Measurements from ENCODE around the gene CLPSL2.
"Not testable (repeated sequence)": the region's sequence is repeated elsewhere in the genome, so short reads cannot be mapped to it uniquely, and the experiment has no call there.

The CLPSL2 gene

DNA sequence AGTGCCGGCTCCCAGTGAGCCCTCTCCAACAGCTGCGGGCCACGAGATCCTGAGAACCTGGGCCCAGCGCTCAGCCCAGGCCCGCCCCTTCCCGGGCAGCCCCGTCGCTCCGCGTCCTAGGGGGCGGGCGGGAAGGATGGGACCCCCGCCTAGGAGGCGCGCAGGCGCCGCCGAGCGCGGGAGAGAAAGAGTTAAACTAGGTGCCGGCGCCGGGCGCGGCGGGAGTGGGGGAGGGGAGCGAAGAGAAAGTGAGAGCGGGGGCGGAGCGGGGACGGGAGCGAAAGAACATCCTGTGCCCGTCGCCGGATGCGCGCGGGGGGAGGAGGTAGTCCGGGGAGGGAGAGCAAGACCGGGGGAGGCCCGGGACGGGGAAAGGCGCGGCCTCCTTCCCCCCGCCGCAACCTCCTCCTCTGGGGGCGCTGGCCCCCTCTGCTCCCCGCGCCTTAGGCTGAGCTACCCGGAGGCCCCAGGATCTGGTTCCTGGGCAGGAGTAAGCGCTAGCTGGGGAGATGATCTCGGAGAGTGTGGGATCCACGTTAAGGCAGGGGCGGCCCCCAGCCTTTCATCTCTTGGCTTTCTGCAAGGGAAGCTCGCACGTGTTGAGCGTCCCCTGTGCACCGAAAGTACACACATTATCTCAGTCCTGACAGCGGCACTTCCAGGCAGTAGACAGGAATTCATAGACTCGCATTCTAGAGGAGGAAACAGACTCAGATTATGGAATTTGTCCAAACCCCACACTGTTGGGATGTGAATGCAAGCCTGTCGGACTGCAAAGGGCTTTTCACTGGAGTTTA, 44.5 kb upstream of the CLPSL2 start:
- Histone ChIP-seq H3K4ac (ENCODE audit: low read depth in 1 of 2, low read length in 2 of 2) (peak overlapping the region; percentile 99 to 100), H3K9ac (ENCODE audit: low read length) (peak overlapping the region; percentile 88), H2BK15ac (ENCODE audit: low read depth, poor library complexity, severe bottlenecking) (peak overlapping the region; percentile 98), H2BK120ac (ENCODE audit: low read depth, low read length) (peak overlapping the region; percentile 100), H3K4me1 (ENCODE audit: control insufficient read depth, insufficient read depth, low read depth, low read length) (peaks cover 31% of the 10 kb centered on the region), H3K23ac (ENCODE audit: low read length in 2 of 2) (peak overlapping the region in 1 of 2 experiments; percentile 70), H2AK5ac (ENCODE audit: low read length, severe bottlenecking) (no peak overlapping the region), H3K79me1 (replicated peaks; ENCODE audit: low read length, poor library complexity, severe bottlenecking) (no peaks in the 10 kb centered on the region), H2AFZ (ENCODE audit: low read depth, low read length) (peak overlapping the region; percentile 56), H4K91ac (ENCODE audit: low read length) (peak overlapping the region; percentile 99), H3K9me3 (ENCODE audit: control insufficient read depth, low read length) (no peaks in the 10 kb centered on the region), H3K27me3 (ENCODE audit: control insufficient read depth in 1 of 2, insufficient read depth in 1 of 2, low read length in 2 of 2) (no peaks in the 10 kb centered on the region), H2BK5ac (ENCODE audit: low read depth, low read length, poor library complexity, severe bottlenecking) (peak overlapping the region; percentile 81), H3K18ac (ENCODE audit: low read depth in 1 of 2, low read length in 2 of 2) (peak overlapping the region; percentile 92 to 99), H3K14ac (ENCODE audit: low read length in 2 of 2) (peak overlapping the region in 1 of 2 experiments; percentile 56), H3K4me2 (ENCODE audit: low read length, poor library complexity, severe bottlenecking) (peak overlapping the region; percentile 95), H3K4me3 (ENCODE audit: insufficient read depth in 1 of 2, low read depth in 1 of 2, low read length in 2 of 2) (peak overlapping the region; percentile 72 to 86), H4K8ac (ENCODE audit: low read length) (peak overlapping the region; percentile 97), H2BK12ac (ENCODE audit: low read length in 2 of 2) (peak overlapping the region; percentile 98 to 99), H3K36me3 (ENCODE audit: control insufficient read depth in 1 of 2, insufficient read depth in 2 of 2, low read depth in 1 of 2, low read length in 2 of 2) (no peaks in the 10 kb centered on the region), H3K27ac (ENCODE audit: low read length, poor library complexity, severe bottlenecking) (peak overlapping the region; percentile 96)
- peak; percentile 96 for DNase-seq
- under 1% methylated on average over 43 of the region's 61 CpGs for WGBS

DNA sequence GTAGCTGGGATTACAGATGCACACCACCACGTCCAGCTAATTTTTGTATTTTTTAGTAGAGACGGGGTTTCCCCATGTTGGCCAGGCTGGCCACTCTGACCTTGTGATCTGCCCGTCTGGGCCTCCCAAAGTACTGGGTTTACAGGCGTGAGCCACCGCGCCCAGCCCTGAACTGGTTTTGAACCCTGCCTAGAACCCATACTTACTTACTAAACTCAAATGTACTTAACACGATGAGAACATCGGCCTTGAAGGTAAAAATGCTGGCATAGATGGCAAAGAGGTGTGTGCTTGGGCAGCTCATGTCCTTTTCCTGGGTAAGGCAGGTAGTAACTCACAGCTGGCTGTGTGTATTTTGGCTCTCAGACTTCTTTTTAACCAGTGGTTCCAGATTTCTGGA, 42.8 kb upstream of the CLPSL2 start:
- WGBS: 96% methylated on average over 5 of the region's 8 CpGs
- Histone ChIP-seq H2BK120ac (ENCODE audit: low read depth, low read length) (peak overlapping the region; percentile 43), H3K14ac (ENCODE audit: low read length in 2 of 2) (peak overlapping the region in 1 of 2 experiments; percentile 79), H3K4ac (ENCODE audit: low read depth in 1 of 2, low read length in 2 of 2) (peak overlapping the region; percentile 68 to 88), H3K9me3 (ENCODE audit: control insufficient read depth, low read length) (no peaks in the 10 kb centered on the region), H2AFZ (ENCODE audit: low read depth, low read length) (no peak overlapping the region), H2BK5ac (ENCODE audit: low read depth, low read length, poor library complexity, severe bottlenecking) (no peak overlapping the region), H3K4me3 (ENCODE audit: insufficient read depth in 1 of 2, low read depth in 1 of 2, low read length in 2 of 2) (no peak overlapping the region), H4K91ac (ENCODE audit: low read length) (peak overlapping the region; percentile 40), H3K4me2 (ENCODE audit: low read length, poor library complexity, severe bottlenecking) (no peak overlapping the region), H2AK5ac (ENCODE audit: low read length, severe bottlenecking) (no peak overlapping the region), H3K79me1 (replicated peaks; ENCODE audit: low read length, poor library complexity, severe bottlenecking) (no peaks in the 10 kb centered on the region), H3K18ac (ENCODE audit: low read depth in 1 of 2, low read length in 2 of 2) (peak overlapping the region; percentile 14 to 88), H3K9ac (ENCODE audit: low read length) (no peak overlapping the region), H4K8ac (ENCODE audit: low read length) (peak overlapping the region; percentile 12), H2BK12ac (ENCODE audit: low read length in 2 of 2) (peak overlapping the region; percentile 88 to 91), H3K27me3 (ENCODE audit: control insufficient read depth in 1 of 2, insufficient read depth in 1 of 2, low read length in 2 of 2) (no peaks in the 10 kb centered on the region), H2BK15ac (ENCODE audit: low read depth, poor library complexity, severe bottlenecking) (no peak overlapping the region), H3K4me1 (ENCODE audit: control insufficient read depth, insufficient read depth, low read depth, low read length) (peaks cover 16% of the 10 kb centered on the region), H3K23ac (ENCODE audit: low read length in 2 of 2) (peak overlapping the region in 1 of 2 experiments; percentile 11), H3K27ac (ENCODE audit: low read length, poor library complexity, severe bottlenecking) (no peak overlapping the region), H3K36me3 (ENCODE audit: control insufficient read depth in 1 of 2, insufficient read depth in 2 of 2, low read depth in 1 of 2, low read length in 2 of 2) (no peaks in the 10 kb centered on the region)
- no peak for DNase-seq

DNA sequence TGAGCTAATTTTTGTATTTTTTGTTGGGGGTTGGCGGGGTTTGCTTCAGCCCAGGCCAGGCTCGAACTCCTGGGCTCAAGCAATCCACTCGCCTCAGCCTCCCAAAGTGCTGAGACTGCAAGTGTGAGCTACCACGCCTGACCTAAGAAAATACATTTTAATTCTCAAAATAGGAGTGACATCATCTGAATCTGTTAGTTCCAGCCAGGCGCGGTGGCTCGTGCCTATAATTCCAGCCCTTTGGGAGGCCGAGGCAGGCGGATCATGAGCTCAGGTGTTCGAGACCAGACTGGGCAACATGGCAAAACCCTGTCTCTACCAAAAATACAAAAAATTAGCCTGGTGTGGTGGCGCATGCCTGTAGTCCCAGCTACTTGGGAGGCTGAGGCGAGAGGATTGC, 42.1 kb upstream of the CLPSL2 start:
- H3K9ac ChIP-seq (ENCODE audit: low read length); H3K14ac ChIP-seq (ENCODE audit: low read length in 2 of 2); H3K4me2 ChIP-seq (ENCODE audit: low read length, poor library complexity, severe bottlenecking); H3K9me3 ChIP-seq (ENCODE audit: control insufficient read depth, low read length); H3K18ac ChIP-seq (ENCODE audit: low read depth in 1 of 2, low read length in 2 of 2); H3K4me3 ChIP-seq (ENCODE audit: insufficient read depth in 1 of 2, low read depth in 1 of 2, low read length in 2 of 2); H2BK5ac ChIP-seq (ENCODE audit: low read depth, low read length, poor library complexity, severe bottlenecking); H3K4me1 ChIP-seq (ENCODE audit: control insufficient read depth, insufficient read depth, low read depth, low read length); H2BK15ac ChIP-seq (ENCODE audit: low read depth, poor library complexity, severe bottlenecking); H3K27me3 ChIP-seq (ENCODE audit: control insufficient read depth in 1 of 2, insufficient read depth in 1 of 2, low read length in 2 of 2); H4K91ac ChIP-seq (ENCODE audit: low read length); H3K4ac ChIP-seq (ENCODE audit: low read depth in 1 of 2, low read length in 2 of 2); H3K36me3 ChIP-seq (ENCODE audit: control insufficient read depth in 1 of 2, insufficient read depth in 2 of 2, low read depth in 1 of 2, low read length in 2 of 2); DNase-seq; H3K27ac ChIP-seq (ENCODE audit: low read length, poor library complexity, severe bottlenecking); H2AK5ac ChIP-seq (ENCODE audit: low read length, severe bottlenecking); H4K8ac ChIP-seq (ENCODE audit: low read length); H2AFZ ChIP-seq (ENCODE audit: low read depth, low read length); H3K79me1 ChIP-seq (replicated peaks; ENCODE audit: low read length, poor library complexity, severe bottlenecking); H3K23ac ChIP-seq (ENCODE audit: low read length in 2 of 2): not testable (repeated sequence)
- Histone ChIP-seq H2BK120ac (ENCODE audit: low read depth, low read length) (peak overlapping the region; percentile 43), H2BK12ac (ENCODE audit: low read length in 2 of 2) (peak overlapping the region; percentile 66 to 91)
- WGBS: 96% methylated on average over 11 of the region's 12 CpGs

DNA sequence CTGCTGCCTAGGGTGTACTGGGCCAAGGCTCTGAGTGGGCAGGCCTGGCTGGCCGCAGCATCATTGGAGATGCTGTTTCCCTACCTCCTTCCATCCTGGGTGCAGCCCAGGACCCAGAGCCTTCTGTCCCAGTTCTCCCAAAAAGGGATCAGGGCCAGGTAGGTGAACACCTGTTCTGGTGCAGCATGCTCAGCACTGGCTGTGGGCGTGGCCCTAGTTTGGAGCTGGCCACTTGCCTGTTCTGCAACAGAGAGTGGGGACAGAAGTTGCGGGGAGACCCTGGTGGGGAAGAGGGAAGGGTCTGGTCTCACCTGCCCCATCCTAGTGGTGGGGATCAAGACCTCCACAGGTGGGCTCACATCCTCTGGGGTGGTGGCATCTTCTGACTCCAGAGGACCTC, 40.9 kb upstream of the CLPSL2 start:
- peak overlapping the region in 1 of 2 experiments; percentile 9 for H3K14ac ChIP-seq (ENCODE audit: low read length in 2 of 2)
- no peaks in the 10 kb centered on the region for H3K36me3 ChIP-seq (ENCODE audit: control insufficient read depth in 1 of 2, insufficient read depth in 2 of 2, low read depth in 1 of 2, low read length in 2 of 2)
- H3K23ac ChIP-seq (ENCODE audit: low read length in 2 of 2): no peak overlapping the region
- H2AK5ac ChIP-seq (ENCODE audit: low read length, severe bottlenecking): peak overlapping the region; percentile 18
- no peaks in the 10 kb centered on the region for H3K9me3 ChIP-seq (ENCODE audit: control insufficient read depth, low read length)
- no peak overlapping the region for H3K4me3 ChIP-seq (ENCODE audit: insufficient read depth in 1 of 2, low read depth in 1 of 2, low read length in 2 of 2)
- H2BK12ac ChIP-seq (ENCODE audit: low read length in 2 of 2): peak overlapping the region; percentile 34 to 61
- H3K4me2 ChIP-seq (ENCODE audit: low read length, poor library complexity, severe bottlenecking): no peak overlapping the region
- H2BK120ac ChIP-seq (ENCODE audit: low read depth, low read length): no peak overlapping the region
- no peak overlapping the region for H3K9ac ChIP-seq (ENCODE audit: low read length)
- DNase-seq: no peak
- H3K79me1 ChIP-seq (replicated peaks; ENCODE audit: low read length, poor library complexity, severe bottlenecking): no peaks in the 10 kb centered on the region
- H2BK5ac ChIP-seq (ENCODE audit: low read depth, low read length, poor library complexity, severe bottlenecking): no peak overlapping the region
- no peak overlapping the region for H4K8ac ChIP-seq (ENCODE audit: low read length)
- peaks cover 6% of the 10 kb centered on the region for H3K4me1 ChIP-seq (ENCODE audit: control insufficient read depth, insufficient read depth, low read depth, low read length)
- 96% methylated on average over 3 of the region's 3 CpGs for WGBS
- no peak overlapping the region for H3K27ac ChIP-seq (ENCODE audit: low read length, poor library complexity, severe bottlenecking)
- H2BK15ac ChIP-seq (ENCODE audit: low read depth, poor library complexity, severe bottlenecking): peak overlapping the region; percentile 73
- H4K91ac ChIP-seq (ENCODE audit: low read length): peak overlapping the region; percentile 45
- no peaks in the 10 kb centered on the region for H3K27me3 ChIP-seq (ENCODE audit: control insufficient read depth in 1 of 2, insufficient read depth in 1 of 2, low read length in 2 of 2)
- peak overlapping the region in 1 of 2 experiments; percentile 59 for H3K4ac ChIP-seq (ENCODE audit: low read depth in 1 of 2, low read length in 2 of 2)
- peak overlapping the region in 1 of 2 experiments; percentile 71 for H3K18ac ChIP-seq (ENCODE audit: low read depth in 1 of 2, low read length in 2 of 2)
- H2AFZ ChIP-seq (ENCODE audit: low read depth, low read length): no peak overlapping the region

Measured in mesenchymal stem cell (in vitro differentiated cells and primary cell).